ENCODE data around the gene RBMS2. TPM values are rescaled to one million over a fixed set of nuclear protein-coding genes. Genes with fewer than 3 reads are reported as not detected.
A peak's percentile ranks its signal among the peaks of the same experiment; 100 is the strongest.

RBMS2 gene
- polyA plus RNA-seq, 1 donor: 36.7 TPM

DNA sequence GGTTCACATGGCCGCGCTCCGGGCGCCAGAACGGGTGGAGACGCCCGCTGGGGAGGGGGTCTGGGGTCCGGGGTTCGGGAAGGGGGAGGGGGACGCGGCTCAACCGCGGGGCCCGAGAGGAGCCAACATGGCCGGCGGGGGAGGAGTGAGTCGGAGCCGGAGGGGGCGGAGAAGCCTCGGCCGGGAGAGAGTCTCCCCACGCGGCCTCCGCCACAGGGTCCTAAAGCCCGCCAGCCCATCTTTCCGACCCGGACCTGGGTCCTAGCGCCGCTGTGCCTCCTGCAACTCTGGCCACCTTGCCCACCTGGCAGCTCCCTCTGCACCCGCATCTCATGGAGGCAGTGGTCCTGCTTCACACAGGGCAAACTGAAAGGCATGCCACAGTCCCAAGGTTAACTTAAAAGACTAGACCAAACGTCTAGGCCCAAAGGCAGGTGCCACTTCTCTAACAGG is 108.6 kb downstream of the RBMS2 start, which contains the start of gene BAZ2A:
Gene BAZ2A, minus strand, starts transcription at position 147 of the 453 bp plus-strand sequence. CDS start 12,796 bp downstream, outside the sequence.
- peak; percentile 89 for DNase-seq

DNA sequence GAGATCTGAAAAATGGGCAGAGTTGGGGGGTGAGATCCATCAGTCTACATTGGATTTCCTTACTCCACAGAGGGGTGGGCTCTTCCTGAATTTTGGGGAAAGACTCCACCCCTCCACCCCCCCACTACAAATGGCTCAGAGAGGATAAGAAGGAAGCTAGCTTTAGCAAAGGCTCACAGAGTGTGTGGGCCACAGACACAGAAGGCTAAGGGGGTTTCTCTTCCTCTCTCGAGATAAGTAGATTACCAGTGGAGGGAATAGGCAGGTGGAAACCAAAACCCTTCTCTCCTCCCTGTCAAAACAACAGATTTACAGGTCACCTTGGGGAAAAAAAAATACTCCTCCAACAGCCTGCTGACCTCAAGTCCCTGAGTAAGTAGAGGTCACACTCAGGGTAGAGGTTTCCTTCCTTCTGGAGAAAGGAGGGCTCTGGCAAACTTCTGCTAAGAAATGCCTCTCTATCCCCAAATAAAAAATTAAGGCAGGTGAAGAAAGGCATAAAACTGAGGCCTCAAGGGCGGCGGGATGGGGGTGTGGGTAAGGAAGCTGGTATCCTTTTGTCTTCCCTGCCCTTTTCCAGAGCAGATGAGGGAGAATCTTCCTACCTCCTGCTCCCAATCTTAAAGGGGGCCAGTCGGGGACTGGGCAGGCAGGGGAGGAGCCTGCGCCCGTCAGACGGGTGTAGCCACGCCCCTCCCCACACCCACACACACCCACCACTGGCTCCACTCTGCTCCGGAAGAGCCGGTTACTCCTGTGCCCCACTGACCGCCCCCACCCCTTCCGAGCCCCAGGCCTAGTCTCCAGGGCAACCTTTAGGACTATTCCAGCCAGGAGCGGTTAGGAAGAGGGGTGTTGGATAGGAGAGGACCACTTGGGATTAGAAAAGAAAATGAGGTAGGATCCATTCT is 110.4 kb downstream of the RBMS2 start:
- no peak for DNase-seq

GRCh38 chr12:56632701-56633467 is 111.3 kb downstream of the RBMS2 start:
- no peak for DNase-seq

GRCh38 chr12:56633468-56634241 is 112.0 kb downstream of the RBMS2 start:
- no peak for DNase-seq

- peak; percentile 72 for DNase-seq
These were observed 112.7 kb downstream of the RBMS2 start for GRCh38 chr12:56634242-56634836.

DNA sequence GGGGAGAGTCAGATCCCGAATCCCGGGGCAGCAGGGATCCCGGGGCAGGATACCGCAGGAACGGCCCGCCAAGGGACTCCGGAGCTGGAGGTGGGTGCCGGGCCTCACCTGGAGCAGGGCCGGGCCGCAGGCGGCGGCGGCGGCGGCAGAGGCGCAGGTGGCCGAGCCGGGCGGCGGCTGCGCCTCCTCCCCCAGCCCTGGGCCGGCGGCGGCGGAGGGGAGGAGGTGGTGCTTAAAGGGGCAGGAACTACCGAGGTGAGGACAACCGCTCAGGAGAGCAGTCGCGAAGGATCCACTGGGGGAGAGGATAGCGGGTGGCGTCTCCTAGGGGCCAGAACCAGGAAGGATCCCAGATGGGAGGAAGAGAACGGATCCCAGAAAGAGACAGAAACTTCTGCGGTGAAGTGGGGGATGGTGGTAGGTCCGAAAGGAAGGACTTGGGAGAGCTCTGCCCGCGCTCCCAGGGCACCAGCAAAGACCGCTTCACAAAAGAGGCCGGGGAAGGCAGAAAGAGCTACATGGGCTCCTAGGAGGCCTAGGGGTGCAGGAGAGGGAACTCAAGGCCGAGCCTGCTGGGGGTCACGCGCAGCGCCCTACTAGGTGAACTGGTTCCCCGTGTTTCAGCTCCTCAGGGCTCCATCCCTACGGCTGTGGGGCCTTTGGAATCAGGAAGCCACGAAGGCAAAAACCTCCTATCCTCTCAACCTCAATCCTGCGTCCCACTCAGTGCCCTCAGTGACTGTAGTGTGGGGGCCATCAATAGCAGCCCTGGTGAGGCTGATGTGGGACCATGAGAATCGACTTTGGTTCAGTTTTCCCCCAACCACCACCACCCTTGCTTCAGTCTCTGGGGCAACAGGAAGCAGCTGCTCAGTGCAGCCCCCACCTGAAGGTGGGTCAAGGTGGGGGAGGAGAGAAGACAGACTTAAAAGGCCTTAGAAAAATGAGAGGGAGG is 113.5 kb downstream of the RBMS2 start:
- no peak for DNase-seq

DNA sequence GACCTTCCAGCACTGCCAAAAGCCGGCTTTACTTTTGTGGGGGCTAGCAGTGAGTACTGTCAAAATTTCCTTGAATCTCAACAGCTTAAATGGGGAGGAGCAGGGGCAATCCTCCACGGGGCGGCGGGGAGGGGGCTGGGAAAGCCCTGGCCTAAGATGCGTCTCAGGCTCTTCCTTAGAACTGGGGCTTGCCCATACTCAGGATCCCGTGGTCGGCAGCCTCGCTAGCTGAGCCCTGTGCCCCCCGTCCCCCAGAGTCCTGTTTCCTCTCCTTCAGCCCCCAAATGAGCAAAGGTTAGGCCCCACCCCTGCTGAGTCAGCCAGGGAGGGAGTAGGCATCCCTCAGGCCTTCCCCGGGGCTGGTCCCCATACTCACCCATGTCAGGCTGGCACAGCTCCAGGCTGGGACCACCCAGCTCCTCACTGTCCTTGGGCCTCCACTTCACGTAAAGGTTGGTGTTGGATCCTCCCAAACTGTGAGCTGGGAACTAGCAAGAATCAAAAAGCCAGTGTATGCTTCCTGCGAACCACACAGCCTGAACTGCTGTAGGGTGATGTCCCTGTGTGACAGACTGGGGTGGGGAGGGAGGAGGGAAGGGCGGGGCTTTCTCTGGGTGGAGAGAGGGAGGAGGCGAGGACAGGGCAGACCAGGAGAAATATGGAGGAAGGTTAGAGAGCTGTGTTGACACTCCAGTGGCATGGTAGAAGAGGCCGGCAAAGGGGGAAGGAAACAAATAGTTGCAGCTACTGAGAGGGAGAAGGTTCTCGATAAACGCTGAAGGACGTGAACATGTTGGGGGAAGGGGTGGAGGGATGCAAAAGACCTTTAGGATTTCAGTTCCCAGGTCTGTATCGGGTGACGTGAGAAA is 114.4 kb downstream of the RBMS2 start:
- DNase-seq: peak; percentile 84

DNA sequence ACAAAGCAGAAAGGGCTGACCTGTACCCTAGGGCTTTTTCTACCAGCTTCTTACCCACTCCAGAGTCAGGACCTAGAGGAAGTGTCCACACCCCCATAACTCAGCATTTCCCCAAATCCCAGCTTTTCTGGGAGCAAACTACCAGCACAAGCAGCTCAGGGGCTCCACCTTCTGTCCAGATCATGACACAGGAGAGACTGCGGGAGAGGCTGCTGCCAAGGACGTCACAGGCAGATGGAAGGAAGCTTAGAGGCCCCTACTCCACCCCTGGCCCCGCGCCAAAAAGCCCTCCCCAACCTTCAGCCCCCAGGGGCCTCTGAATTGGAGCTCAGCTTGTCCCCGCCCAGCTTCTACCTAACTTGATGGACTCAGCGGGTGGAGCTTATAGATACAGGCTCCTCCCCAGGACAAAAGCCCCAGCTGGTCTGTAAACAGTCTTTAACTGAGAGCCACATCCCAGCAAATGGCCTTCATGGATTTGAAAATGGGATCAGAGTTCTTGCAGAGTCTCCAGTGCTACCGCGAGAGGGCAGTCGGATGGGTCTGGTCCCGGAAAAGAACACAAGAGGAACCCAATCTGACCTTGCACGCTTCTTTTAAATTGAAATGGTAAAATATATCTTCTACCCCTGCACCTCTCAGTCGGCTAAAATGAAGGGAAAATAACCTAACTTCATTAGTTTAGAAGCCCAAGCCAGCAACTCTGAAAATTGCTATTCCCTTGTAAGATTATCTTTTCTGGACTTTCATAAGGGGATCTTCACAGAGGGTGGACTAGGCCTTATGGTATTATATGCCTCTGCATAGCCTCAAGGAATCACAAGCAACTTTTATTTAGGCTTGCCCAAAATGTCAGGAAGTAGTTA is 115.3 kb downstream of the RBMS2 start:
- peak; percentile 99 for DNase-seq

DNA sequence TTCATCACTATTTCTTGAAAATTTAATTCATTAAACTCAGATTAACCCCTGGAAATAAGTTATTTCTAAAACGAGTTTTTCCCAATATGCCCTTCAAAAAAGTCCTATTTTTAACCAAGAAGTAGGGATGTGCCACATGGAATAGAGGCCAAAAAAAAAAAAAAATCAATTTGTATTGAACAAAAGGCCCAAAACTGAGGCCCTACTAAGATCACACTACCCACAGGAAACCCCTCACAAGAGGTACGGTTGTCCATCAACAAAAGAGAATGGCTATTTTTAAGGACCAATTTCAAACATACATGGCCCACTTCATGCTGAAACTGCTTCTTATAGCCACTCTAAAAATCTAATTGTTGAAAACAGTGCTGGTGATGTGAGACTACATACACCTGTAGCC is 116.0 kb downstream of the RBMS2 start:
- DNase-seq: no peak

- no peak for DNase-seq
These were observed 119.6 kb downstream of the RBMS2 start for GRCh38 chr12:56641219-56641618.

DNA sequence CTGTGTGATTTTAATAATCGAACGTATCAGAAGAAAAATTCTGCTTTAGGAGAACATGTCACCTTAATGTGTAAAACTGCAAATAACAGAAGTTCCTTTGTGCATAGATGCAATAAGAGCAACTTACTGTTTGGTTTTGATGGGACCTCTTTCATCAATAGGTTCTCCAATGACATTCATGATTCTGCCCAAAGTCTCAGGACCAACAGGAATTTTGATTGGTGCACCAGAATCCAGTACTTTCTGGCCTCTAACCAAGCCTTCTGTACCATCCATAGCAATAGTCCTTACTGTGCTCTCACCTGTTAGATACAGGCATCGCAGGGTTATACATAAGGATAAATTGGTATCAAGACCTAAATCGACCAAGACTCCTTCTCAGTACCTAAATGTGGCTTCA is 123.0 kb downstream of the RBMS2 start:
- DNase-seq: no peak

DNA sequence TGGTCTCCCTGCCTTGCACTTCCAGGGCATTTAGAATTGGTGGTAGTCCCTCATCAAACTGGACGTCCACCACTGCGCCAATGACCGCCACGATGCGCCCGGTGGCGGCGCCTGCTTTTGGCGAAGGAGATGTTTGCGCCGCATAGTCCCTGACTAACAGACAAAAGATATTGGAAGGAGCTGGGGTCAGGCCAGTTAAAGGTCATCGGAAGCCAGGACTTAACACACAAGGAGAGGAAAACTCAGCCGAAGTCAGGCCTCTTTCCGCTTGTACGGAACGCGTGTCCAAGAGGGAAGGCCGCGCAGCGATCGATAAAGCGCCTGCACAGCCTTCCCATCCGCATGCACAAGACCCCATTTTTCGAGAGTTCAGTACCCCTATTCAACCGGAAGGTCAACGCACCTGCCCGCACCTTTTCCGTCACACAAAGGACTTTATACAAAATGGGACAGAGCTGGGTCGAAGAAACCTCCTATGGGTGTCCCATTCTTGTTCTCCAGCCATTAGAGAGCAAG is 123.6 kb downstream of the RBMS2 start:
- no peak for DNase-seq

Other genes starting within 250 kb of the RBMS2 start
- 241 TPM for gene CS, start 221.5 kb upstream of the RBMS2 start, polyA plus RNA-seq (ENCODE audit: insufficient read length)
- 157 TPM for gene CNPY2, start 205.8 kb upstream of the RBMS2 start, polyA plus RNA-seq (ENCODE audit: insufficient read length)
- 135 TPM for gene PAN2, start 187.8 kb upstream of the RBMS2 start, polyA plus RNA-seq (ENCODE audit: insufficient read length)
- 1.2 TPM for gene IL23A, start 182.9 kb upstream of the RBMS2 start, polyA plus RNA-seq (ENCODE audit: insufficient read length)
- 153 TPM for gene STAT2, start 161.7 kb upstream of the RBMS2 start, polyA plus RNA-seq (ENCODE audit: insufficient read length)
- gene APOF, start 159.0 kb upstream of the RBMS2 start, polyA plus RNA-seq (ENCODE audit: insufficient read length): 0.08 TPM
- gene TIMELESS, start 72.4 kb upstream of the RBMS2 start, polyA plus RNA-seq (ENCODE audit: insufficient read length): 49.1 TPM
- gene MIP, start 67.2 kb upstream of the RBMS2 start, polyA plus RNA-seq (ENCODE audit: insufficient read length): 0.17 TPM
- 7.2 TPM for gene SPRYD4, start 53.2 kb upstream of the RBMS2 start, polyA plus RNA-seq (ENCODE audit: insufficient read length)
- 2.7 TPM for gene GLS2, start 33.7 kb upstream of the RBMS2 start, polyA plus RNA-seq (ENCODE audit: insufficient read length)
- gene BAZ2A, start 108.5 kb downstream of the RBMS2 start, polyA plus RNA-seq (ENCODE audit: insufficient read length): 114 TPM
- 1,192 TPM for gene ATP5F1B, start 124.2 kb downstream of the RBMS2 start, polyA plus RNA-seq (ENCODE audit: insufficient read length)
- 349 TPM for gene PTGES3, start 166.5 kb downstream of the RBMS2 start, polyA plus RNA-seq (ENCODE audit: insufficient read length)
- 1,966 TPM for gene NACA, start 203.5 kb downstream of the RBMS2 start, polyA plus RNA-seq (ENCODE audit: insufficient read length)
- 26.5 TPM for gene PRIM1, start 230.5 kb downstream of the RBMS2 start, polyA plus RNA-seq (ENCODE audit: insufficient read length)
- 1.4 TPM for gene HSD17B6, start 241.5 kb downstream of the RBMS2 start, polyA plus RNA-seq (ENCODE audit: insufficient read length)